Measurements from ENCODE around the gene RAF1. TPM values are rescaled to one million over a fixed set of nuclear protein-coding genes. Genes with fewer than 3 reads are reported as not detected.

Gene RAF1
- total and polyA plus RNA-seq, 2 of the 13 experiments (the other 11 are each of a cell fraction or from before 2014, with no cell fraction given): 72.2 to 91.4 TPM

- TF ChIP-seq ZBED4 (CRISPR knock-in tag; IDR thresholded peaks at IDR 0.05; ENCODE audit: borderline replicate concordance): peak; percentile 43; the same call in 1 of the 2 replicates
- peak; percentile 96 for TF ChIP-seq RBFOX2 (IDR thresholded peaks at IDR 0.05; ENCODE audit: low read depth, low read length)
- no peak for TF ChIP-seq ZNF557 (CRISPR knock-in tag; IDR thresholded peaks at IDR 0.05)
- no peak for TF ChIP-seq ZSCAN5A (CRISPR knock-in tag; IDR thresholded peaks at IDR 0.05; ENCODE audit: borderline replicate concordance)
- peak; percentile 76 for TF ChIP-seq GABPA (IDR thresholded peaks at IDR 0.05; ENCODE audit: low read depth, low read length)
- TF ChIP-seq GABPA (CRISPR knock-in tag; IDR thresholded peaks at IDR 0.05; ENCODE audit: low read depth): peak; percentile 83
- no peak for TF ChIP-seq RAD51 (IDR thresholded peaks at IDR 0.05; ENCODE audit: borderline replicate concordance)
- TF ChIP-seq AGO2 (optimal IDR thresholded peaks at IDR 0.05; ENCODE audit: low read depth, low read length): peak; percentile 73
- peak; percentile 67 for TF ChIP-seq ZNF350 (CRISPR knock-in tag; IDR thresholded peaks at IDR 0.05; ENCODE audit: borderline replicate concordance, low read depth)
- no peak for TF ChIP-seq GPN1 (CRISPR knock-in tag; IDR thresholded peaks at IDR 0.05; ENCODE audit: borderline replicate concordance)
- no peak for TF ChIP-seq KAT2B (IDR thresholded peaks at IDR 0.05; ENCODE audit: borderline replicate concordance, low read depth, low read length)
- TF ChIP-seq TSC22D2 (CRISPR knock-in tag; IDR thresholded peaks at IDR 0.05; ENCODE audit: borderline replicate concordance): no peak
- TF ChIP-seq ZNF644 (CRISPR knock-in tag; IDR thresholded peaks at IDR 0.05; ENCODE audit: low read depth): no peak
- no peak for TF ChIP-seq NKX3-1 (CRISPR knock-in tag; IDR thresholded peaks at IDR 0.05)
- TF ChIP-seq FOXK2 (IDR thresholded peaks at IDR 0.05): no peak
- peak; percentile 42; the same call in 1 of the 2 replicates for TF ChIP-seq BRD4 (CRISPR knock-in tag; IDR thresholded peaks at IDR 0.05)
- 0 out of 2 replicates have a peak, but pooled peaks have one; percentile 20 for TF ChIP-seq MLXIP (CRISPR knock-in tag; IDR thresholded peaks at IDR 0.05; ENCODE audit: borderline replicate concordance)
- peak; percentile 70; the same call in 1 of the 2 replicates for TF ChIP-seq ZNF232 (CRISPR knock-in tag; IDR thresholded peaks at IDR 0.05; ENCODE audit: borderline replicate concordance)
- peak; percentile 91; the same call in 1 of the 2 replicates for TF ChIP-seq ZNF891 (CRISPR knock-in tag; IDR thresholded peaks at IDR 0.05)
- peak; percentile 49 for TF ChIP-seq POGZ (CRISPR knock-in tag; IDR thresholded peaks at IDR 0.05)
- no peak for TF ChIP-seq ZSCAN22 (CRISPR knock-in tag; IDR thresholded peaks at IDR 0.05)
- TF ChIP-seq SP5 (CRISPR knock-in tag; IDR thresholded peaks at IDR 0.05; ENCODE audit: borderline replicate concordance, low read depth): no peak
- no peak for TF ChIP-seq ATRX (CRISPR knock-in tag; IDR thresholded peaks at IDR 0.05; ENCODE audit: borderline replicate concordance)
These were observed 107.0 kb downstream of the RAF1 start, which contains the start of gene MKRN2 (continued) for GRCh38 chr3:12556690-12557472.
